ENCODE measurements around the gene FGF6. TPM values are rescaled to one million over a fixed set of nuclear protein-coding genes. Genes with fewer than 3 reads are reported as not detected.

Gene FGF6
- total and polyA plus RNA-seq, 9 of the 15 experiments (the other 6 are each of a cell fraction or from before 2014, with no cell fraction given), result 0.14 TPM; not detected in 8

DNA sequence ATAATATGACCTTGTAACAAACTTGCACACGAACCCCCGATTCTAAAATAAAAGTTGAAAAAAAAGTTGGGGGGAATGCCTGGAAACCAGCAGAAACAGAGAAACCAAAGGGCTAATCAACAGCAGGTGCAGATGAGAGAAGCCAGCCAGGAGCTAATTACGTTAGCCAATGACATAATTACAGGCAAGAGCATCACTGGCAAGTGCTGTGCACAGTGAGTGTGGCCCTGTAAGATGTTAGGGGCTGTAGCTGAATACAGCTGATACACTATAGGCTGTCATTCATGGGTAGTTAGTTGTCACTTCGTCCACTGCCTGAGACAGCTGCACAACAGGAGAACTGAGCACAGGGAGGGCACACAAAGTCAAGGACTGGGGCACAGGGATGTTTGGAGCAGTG lies 58.8 kb downstream of the FGF6 start (continued):
- no peak for TF ChIP-seq FOS (IDR thresholded peaks at IDR 0.05; ENCODE audit: extremely low read depth, insufficient read length)
- TF ChIP-seq, protein P1, sequence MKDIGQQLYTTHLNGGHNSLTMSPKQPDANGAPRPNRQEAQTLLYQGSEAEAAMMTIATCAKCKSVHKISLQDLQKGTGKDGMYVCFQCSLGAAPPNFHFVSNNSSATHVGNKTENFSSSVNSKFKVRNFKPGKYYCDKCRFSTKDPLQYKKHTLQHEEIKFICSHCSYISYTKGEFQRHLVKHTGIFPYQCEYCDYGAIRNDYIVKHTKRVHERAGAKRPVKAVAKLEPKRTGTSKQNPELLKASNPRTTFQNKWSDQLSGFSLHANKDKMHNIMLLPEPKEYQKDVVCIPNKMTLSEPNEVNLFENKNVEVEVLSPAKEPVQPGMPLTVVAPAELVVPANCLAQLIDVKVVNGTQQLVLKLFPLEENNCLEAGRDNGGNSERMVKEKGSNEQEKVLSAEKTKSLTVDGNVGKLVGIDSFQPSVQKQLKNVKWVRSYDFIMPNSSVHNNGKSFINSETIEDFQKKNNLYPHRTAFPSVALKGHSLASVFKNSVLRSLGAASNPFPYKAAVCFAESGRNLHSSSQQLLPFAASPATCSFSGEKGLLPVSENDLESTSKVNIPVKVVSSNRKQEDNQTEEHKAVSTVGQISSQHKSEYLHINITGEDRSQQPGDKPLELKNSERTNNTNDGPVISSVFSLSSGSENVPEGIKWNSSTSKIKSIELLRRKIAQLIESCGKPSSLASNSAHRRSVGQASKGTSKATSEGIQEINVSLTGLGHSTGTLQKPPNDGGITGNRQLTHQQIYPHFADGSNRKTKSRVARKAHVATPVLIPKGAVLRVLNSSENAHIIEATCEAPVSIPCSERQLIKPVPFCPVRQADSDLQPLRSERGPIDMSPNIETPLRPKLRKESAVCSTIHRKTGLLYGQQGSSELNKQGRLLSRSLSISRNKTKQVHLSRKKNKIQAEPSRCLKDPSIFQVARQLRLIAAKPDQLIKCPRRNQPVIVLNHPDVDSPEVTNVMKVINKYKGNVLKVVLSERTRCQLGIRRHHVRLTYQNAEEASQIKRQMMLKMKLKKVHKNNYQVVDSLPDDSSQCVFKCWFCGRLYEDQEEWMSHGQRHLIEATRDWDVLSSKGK (CRISPR knock-in tag; IDR thresholded peaks at IDR 0.05), result no peak
- TF ChIP-seq, protein P2, sequence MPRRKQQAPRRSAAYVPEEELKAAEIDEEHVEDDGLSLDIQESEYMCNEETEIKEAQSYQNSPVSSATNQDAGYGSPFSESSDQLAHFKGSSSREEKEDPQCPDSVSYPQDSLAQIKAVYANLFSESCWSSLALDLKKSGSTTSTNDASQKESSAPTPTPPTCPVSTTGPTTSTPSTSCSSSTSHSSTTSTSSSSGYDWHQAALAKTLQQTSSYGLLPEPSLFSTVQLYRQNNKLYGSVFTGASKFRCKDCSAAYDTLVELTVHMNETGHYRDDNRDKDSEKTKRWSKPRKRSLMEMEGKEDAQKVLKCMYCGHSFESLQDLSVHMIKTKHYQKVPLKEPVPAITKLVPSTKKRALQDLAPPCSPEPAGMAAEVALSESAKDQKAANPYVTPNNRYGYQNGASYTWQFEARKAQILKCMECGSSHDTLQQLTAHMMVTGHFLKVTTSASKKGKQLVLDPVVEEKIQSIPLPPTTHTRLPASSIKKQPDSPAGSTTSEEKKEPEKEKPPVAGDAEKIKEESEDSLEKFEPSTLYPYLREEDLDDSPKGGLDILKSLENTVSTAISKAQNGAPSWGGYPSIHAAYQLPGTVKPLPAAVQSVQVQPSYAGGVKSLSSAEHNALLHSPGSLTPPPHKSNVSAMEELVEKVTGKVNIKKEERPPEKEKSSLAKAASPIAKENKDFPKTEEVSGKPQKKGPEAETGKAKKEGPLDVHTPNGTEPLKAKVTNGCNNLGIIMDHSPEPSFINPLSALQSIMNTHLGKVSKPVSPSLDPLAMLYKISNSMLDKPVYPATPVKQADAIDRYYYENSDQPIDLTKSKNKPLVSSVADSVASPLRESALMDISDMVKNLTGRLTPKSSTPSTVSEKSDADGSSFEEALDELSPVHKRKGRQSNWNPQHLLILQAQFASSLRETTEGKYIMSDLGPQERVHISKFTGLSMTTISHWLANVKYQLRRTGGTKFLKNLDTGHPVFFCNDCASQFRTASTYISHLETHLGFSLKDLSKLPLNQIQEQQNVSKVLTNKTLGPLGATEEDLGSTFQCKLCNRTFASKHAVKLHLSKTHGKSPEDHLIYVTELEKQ (CRISPR knock-in tag; IDR thresholded peaks at IDR 0.05), result no peak

Other genes starting within 250 kb of the FGF6 start
- gene CCND2, start 172.1 kb downstream of the FGF6 start, total RNA-seq (2014; rRNA removed), result 39.6 and 52.1 TPM in 2 replicates
- gene CCND2, start 172.1 kb downstream of the FGF6 start, total RNA-seq (2014; rRNA removed; fragmentation: Illumina TruSeq; extraction: Trizol), result 68.9 and 71.9 TPM in 2 replicates
- 49.7 and 53.2 TPM in 2 replicates for gene CCND2, start 172.1 kb downstream of the FGF6 start, total RNA-seq (2015; rRNA removed; fragmentation: Illumina TruSeq; extraction: Trizol)
- gene CCND2, start 172.1 kb downstream of the FGF6 start, total RNA-seq (2021), result 93.5 and 99.3 TPM in 2 replicates
- 36.9 and 42.9 TPM in 2 replicates for gene CCND2, start 172.1 kb downstream of the FGF6 start, polyA plus RNA-seq (2011; rRNA removed)
- gene CCND2, start 172.1 kb downstream of the FGF6 start, polyA plus RNA-seq (2014; fragmentation: Illumina TruSeq; extraction: Trizol), result 12.6 and 13.6 TPM in 2 replicates
- 10 to 100 TPM; 13.7 to 47.6 TPM for gene CCND2, start 172.1 kb downstream of the FGF6 start, polyA plus RNA-seq (2014; fragmentation: Nextera tagmentation; extraction: Ambion mirVana)
- gene CCND2, start 172.1 kb downstream of the FGF6 start, polyA plus RNA-seq (2014; rRNA removed), result 30.3 and 33.2 TPM in 2 replicates
- not detected in 2 replicates for gene TIGAR, start 124.6 kb downstream of the FGF6 start, total RNA-seq (2014; rRNA removed)
- 0.38 TPM in 1 of 2 replicates, not detected in the other for gene TIGAR, start 124.6 kb downstream of the FGF6 start, total RNA-seq (2014; rRNA removed; fragmentation: Illumina TruSeq; extraction: Trizol)
- gene TIGAR, start 124.6 kb downstream of the FGF6 start, total RNA-seq (2015; rRNA removed; fragmentation: Illumina TruSeq; extraction: Trizol), result 0.11 TPM in 2 replicates
- gene TIGAR, start 124.6 kb downstream of the FGF6 start, total RNA-seq (2021), result 0.07 and 1.0 TPM in 2 replicates
- gene TIGAR, start 124.6 kb downstream of the FGF6 start, polyA plus RNA-seq (2011; rRNA removed), result 0.11 and 0.61 TPM in 2 replicates
- gene TIGAR, start 124.6 kb downstream of the FGF6 start, polyA plus RNA-seq (2014; fragmentation: Illumina TruSeq; extraction: Trizol), result 0.28 and 0.33 TPM in 2 replicates
- under 1 TPM; 0.50 to 0.63 TPM for gene TIGAR, start 124.6 kb downstream of the FGF6 start, polyA plus RNA-seq (2014; fragmentation: Nextera tagmentation; extraction: Ambion mirVana)
- gene TIGAR, start 124.6 kb downstream of the FGF6 start, polyA plus RNA-seq (2014; rRNA removed), result 0.04 and 0.53 TPM in 2 replicates
- gene FGF23, start 66.1 kb downstream of the FGF6 start, total RNA-seq (2014; rRNA removed), result not detected in 2 replicates
- not detected in 2 replicates for gene FGF23, start 66.1 kb downstream of the FGF6 start, total RNA-seq (2014; rRNA removed; fragmentation: Illumina TruSeq; extraction: Trizol)
- gene FGF23, start 66.1 kb downstream of the FGF6 start, total RNA-seq (2015; rRNA removed; fragmentation: Illumina TruSeq; extraction: Trizol), result not detected in 2 replicates
- gene FGF23, start 66.1 kb downstream of the FGF6 start, total RNA-seq (2021), result not detected in 2 replicates
- gene FGF23, start 66.1 kb downstream of the FGF6 start, polyA plus RNA-seq (2011; rRNA removed), result 0.32 and 0.38 TPM in 2 replicates
- gene FGF23, start 66.1 kb downstream of the FGF6 start, polyA plus RNA-seq (2014; fragmentation: Illumina TruSeq; extraction: Trizol), result not detected in 2 replicates
- gene FGF23, start 66.1 kb downstream of the FGF6 start, polyA plus RNA-seq (2014; fragmentation: Nextera tagmentation; extraction: Ambion mirVana), result not detected
- gene FGF23, start 66.1 kb downstream of the FGF6 start, polyA plus RNA-seq (2014; rRNA removed), result not detected in 2 replicates
- gene RAD51AP1, start 93.1 kb upstream of the FGF6 start, total RNA-seq (2014; rRNA removed), result 38.4 and 43.8 TPM in 2 replicates
- gene RAD51AP1, start 93.1 kb upstream of the FGF6 start, total RNA-seq (2014; rRNA removed; fragmentation: Illumina TruSeq; extraction: Trizol), result 89.1 and 102 TPM in 2 replicates
- gene RAD51AP1, start 93.1 kb upstream of the FGF6 start, total RNA-seq (2015; rRNA removed; fragmentation: Illumina TruSeq; extraction: Trizol), result 63.8 and 64.1 TPM in 2 replicates
- 51.3 and 57.1 TPM in 2 replicates for gene RAD51AP1, start 93.1 kb upstream of the FGF6 start, total RNA-seq (2021)
- 77.2 and 107 TPM in 2 replicates for gene RAD51AP1, start 93.1 kb upstream of the FGF6 start, polyA plus RNA-seq (2011; rRNA removed)
- gene RAD51AP1, start 93.1 kb upstream of the FGF6 start, polyA plus RNA-seq (2014; fragmentation: Illumina TruSeq; extraction: Trizol), result 81.7 and 88.2 TPM in 2 replicates
- gene RAD51AP1, start 93.1 kb upstream of the FGF6 start, polyA plus RNA-seq (2014; fragmentation: Nextera tagmentation; extraction: Ambion mirVana), result 100 to 1,000 TPM in 1 of 2 experiments, 10 to 100 TPM in 1; 92.5 to 111 TPM
- 85.3 and 90.7 TPM in 2 replicates for gene RAD51AP1, start 93.1 kb upstream of the FGF6 start, polyA plus RNA-seq (2014; rRNA removed)
- 17.5 and 23.4 TPM in 2 replicates for gene DYRK4, start 116.4 kb upstream of the FGF6 start, total RNA-seq (2014; rRNA removed)
- 15.8 and 16.1 TPM in 2 replicates for gene DYRK4, start 116.4 kb upstream of the FGF6 start, total RNA-seq (2014; rRNA removed; fragmentation: Illumina TruSeq; extraction: Trizol)
- 16.5 and 18.4 TPM in 2 replicates for gene DYRK4, start 116.4 kb upstream of the FGF6 start, total RNA-seq (2015; rRNA removed; fragmentation: Illumina TruSeq; extraction: Trizol)
- 13.4 and 17.2 TPM in 2 replicates for gene DYRK4, start 116.4 kb upstream of the FGF6 start, total RNA-seq (2021)
- gene DYRK4, start 116.4 kb upstream of the FGF6 start, polyA plus RNA-seq (2011; rRNA removed), result 26.5 and 27.6 TPM in 2 replicates
- 19.7 and 25.3 TPM in 2 replicates for gene DYRK4, start 116.4 kb upstream of the FGF6 start, polyA plus RNA-seq (2014; fragmentation: Illumina TruSeq; extraction: Trizol)
- 10 to 100 TPM; 37.2 to 37.4 TPM for gene DYRK4, start 116.4 kb upstream of the FGF6 start, polyA plus RNA-seq (2014; fragmentation: Nextera tagmentation; extraction: Ambion mirVana)
- gene DYRK4, start 116.4 kb upstream of the FGF6 start, polyA plus RNA-seq (2014; rRNA removed), result 22.2 and 25.9 TPM in 2 replicates
- 1.8 and 2.8 TPM in 2 replicates for gene AKAP3, start 203.2 kb upstream of the FGF6 start, total RNA-seq (2014; rRNA removed)
- 0.25 and 0.41 TPM in 2 replicates for gene AKAP3, start 203.2 kb upstream of the FGF6 start, total RNA-seq (2014; rRNA removed; fragmentation: Illumina TruSeq; extraction: Trizol)
- 0.33 and 0.34 TPM in 2 replicates for gene AKAP3, start 203.2 kb upstream of the FGF6 start, total RNA-seq (2015; rRNA removed; fragmentation: Illumina TruSeq; extraction: Trizol)
- 0.44 and 0.85 TPM in 2 replicates for gene AKAP3, start 203.2 kb upstream of the FGF6 start, total RNA-seq (2021)
- gene AKAP3, start 203.2 kb upstream of the FGF6 start, polyA plus RNA-seq (2011; rRNA removed), result 0.45 and 0.46 TPM in 2 replicates
- gene AKAP3, start 203.2 kb upstream of the FGF6 start, polyA plus RNA-seq (2014; fragmentation: Illumina TruSeq; extraction: Trizol), result 0.43 and 0.48 TPM in 2 replicates
- under 1 TPM; 0.17 to 0.31 TPM for gene AKAP3, start 203.2 kb upstream of the FGF6 start, polyA plus RNA-seq (2014; fragmentation: Nextera tagmentation; extraction: Ambion mirVana)
- gene AKAP3, start 203.2 kb upstream of the FGF6 start, polyA plus RNA-seq (2014; rRNA removed), result 0.64 and 1.2 TPM in 2 replicates
- gene NDUFA9, start 203.3 kb upstream of the FGF6 start, total RNA-seq (2014; rRNA removed), result 51.8 and 54.8 TPM in 2 replicates
- 133 and 138 TPM in 2 replicates for gene NDUFA9, start 203.3 kb upstream of the FGF6 start, total RNA-seq (2014; rRNA removed; fragmentation: Illumina TruSeq; extraction: Trizol)
- 108 and 114 TPM in 2 replicates for gene NDUFA9, start 203.3 kb upstream of the FGF6 start, total RNA-seq (2015; rRNA removed; fragmentation: Illumina TruSeq; extraction: Trizol)
- 108 and 111 TPM in 2 replicates for gene NDUFA9, start 203.3 kb upstream of the FGF6 start, total RNA-seq (2021)
- gene NDUFA9, start 203.3 kb upstream of the FGF6 start, polyA plus RNA-seq (2011; rRNA removed), result 102 and 103 TPM in 2 replicates
- gene NDUFA9, start 203.3 kb upstream of the FGF6 start, polyA plus RNA-seq (2014; fragmentation: Illumina TruSeq; extraction: Trizol), result 104 and 108 TPM in 2 replicates
- 100 to 1,000 TPM; 330 to 331 TPM for gene NDUFA9, start 203.3 kb upstream of the FGF6 start, polyA plus RNA-seq (2014; fragmentation: Nextera tagmentation; extraction: Ambion mirVana)
- 103 and 116 TPM in 2 replicates for gene NDUFA9, start 203.3 kb upstream of the FGF6 start, polyA plus RNA-seq (2014; rRNA removed)